Hematopoietic multipotent progenitor cell treated with erythropoietin and hydrocortisone succinate and interleukin-3 and kit ligand, for 6 days (in vitro differentiated cells): Measurements from ENCODE around the gene IL5RA.

Experiments used
- DNase-seq: peaks from one replicate; pipeline ENCODE4 v3.0.0-alpha.2; 2015

The IL5RA gene, protein sequence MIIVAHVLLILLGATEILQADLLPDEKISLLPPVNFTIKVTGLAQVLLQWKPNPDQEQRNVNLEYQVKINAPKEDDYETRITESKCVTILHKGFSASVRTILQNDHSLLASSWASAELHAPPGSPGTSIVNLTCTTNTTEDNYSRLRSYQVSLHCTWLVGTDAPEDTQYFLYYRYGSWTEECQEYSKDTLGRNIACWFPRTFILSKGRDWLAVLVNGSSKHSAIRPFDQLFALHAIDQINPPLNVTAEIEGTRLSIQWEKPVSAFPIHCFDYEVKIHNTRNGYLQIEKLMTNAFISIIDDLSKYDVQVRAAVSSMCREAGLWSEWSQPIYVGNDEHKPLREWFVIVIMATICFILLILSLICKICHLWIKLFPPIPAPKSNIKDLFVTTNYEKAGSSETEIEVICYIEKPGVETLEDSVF

DNA sequence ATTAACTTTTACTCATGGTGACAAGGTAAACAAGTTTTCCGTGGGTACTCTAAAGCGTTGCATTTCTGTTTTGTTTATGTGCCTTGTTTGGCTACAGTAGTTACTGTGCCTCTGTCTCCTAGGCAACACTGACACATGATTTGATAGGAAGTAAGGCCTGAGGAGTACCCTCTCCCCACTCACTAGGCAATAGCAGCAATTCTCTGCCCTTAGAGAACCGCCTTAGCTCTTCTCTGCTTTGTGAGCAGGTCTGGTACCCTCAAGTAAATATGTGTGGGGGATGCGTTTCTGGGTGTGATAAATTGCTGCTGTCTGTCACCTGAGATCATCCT is at the start of gene IL5RA:
TSS of gene IL5RA (minus strand) at position 76 of the 332 bp plus-strand sequence. CDS start 5,390 bp downstream, outside the sequence.
- DNase-seq = peak; percentile 41

DNA sequence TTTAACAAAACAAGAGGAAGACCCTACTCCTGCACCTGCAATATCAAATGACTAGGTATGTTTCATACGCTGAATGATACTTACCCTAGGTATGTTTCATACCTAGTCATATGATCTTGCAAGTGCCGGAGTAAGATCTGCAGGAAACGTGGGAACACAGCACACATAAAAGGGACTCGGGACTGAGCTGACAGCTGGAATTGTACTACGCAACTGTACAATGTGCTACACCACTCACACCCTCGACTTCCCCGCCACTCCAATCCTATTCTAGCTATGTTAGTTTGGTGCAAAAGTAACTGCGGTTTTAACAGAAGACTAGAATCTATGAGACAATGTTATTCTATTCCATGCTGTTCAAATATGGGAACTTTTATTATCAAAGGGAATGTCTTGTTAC is 47.3 kb upstream of the IL5RA start:
- no peak for DNase-seq

DNA sequence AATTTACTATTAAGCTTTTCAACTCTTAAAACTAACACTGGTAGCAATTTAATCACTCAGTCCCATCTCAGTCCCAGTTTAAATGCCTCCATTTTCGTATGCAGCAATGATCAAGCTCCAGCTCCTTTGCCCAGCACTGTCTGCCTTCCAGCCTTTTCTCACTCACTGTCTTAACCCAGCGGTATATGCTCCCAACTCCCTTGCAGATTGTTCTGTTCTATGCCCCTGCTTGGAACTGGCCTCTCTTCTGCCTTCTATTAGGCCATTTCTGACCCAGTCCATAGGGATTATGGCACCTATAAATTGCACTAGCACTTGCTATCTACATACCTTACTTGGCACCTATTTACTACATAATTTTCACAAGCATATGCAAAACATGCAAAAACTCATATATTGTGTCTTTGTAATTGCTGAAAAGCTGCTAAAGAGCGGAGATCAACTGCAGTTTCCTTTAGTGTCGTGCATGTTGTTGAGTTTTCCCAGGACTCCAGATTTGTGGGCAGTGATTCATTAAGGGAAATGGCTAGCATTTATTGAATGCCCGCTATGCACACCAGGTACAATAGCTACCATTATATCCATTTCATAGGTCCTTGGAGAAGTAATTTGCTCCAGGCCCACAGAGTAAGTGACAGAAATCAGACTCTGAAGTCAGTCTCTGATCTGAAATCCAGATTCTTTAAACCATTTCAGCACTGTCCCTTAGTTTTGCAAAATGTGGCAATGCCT is 44.9 kb upstream of the IL5RA start:
- DNase-seq = no peak

GRCh38 chr3:3151513-3151912 is 41.3 kb upstream of the IL5RA start:
- no peak for DNase-seq

DNA sequence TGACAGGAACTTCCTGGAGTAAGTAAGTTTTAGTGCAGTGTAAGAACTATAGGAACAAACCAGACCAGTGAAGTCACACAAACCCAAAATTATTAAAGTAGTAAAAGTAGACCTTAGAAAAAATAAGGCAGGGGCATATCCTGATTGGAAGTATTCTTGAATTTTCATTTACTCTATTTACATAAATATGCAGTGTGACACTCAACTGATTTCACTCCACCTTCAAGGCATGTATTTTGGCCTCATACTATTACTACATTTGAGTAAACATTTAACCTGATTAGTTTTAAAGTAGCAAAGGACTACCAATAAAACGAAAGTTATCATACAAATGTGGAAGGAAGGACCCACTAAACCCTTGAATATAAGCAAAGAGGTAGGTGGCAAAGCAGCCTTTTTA is 39.4 kb upstream of the IL5RA start:
- DNase-seq = no peak

DNA sequence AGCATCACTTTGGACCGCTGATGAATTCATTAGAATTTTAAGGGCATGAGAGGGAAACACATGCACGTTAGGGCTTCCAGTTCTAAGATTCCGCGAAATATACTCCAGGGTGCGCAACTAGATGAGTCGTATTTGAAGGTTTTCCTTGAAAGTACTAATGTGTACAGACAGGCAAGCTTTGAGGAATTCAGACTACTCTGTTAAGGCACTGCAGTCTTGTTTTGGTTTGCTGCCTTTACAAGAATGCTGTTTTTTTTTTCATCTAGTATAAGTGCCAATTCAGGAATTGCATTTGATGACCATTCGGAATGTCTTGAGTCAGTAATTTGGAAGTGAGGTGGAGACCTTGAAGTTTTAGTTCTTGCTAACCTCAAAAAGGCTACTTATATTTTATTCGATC is 35.7 kb upstream of the IL5RA start:
- no peak for DNase-seq

DNA sequence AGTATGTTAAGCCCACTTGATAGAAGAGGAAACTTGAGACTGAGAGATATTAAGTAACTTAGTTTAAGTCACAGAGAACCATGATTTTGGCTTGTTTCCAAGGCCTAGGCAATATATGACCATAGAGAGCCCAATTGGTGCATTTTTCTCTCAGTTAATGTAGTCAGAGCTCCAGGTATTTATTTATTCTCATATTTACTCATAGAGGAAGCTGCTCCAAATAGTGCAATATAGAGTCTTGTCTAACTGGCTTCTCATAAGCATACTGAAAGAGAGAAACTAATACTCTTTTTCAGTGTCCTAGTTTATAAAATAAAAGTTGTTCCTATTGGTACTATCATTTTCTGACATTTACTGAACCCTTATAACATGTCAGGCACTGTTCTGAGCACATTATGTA is 31.8 kb upstream of the IL5RA start:
- DNase-seq = peak; percentile 29

GRCh38 chr3:3137526-3137925 is 27.4 kb upstream of the IL5RA start:
- DNase-seq = no peak

DNA sequence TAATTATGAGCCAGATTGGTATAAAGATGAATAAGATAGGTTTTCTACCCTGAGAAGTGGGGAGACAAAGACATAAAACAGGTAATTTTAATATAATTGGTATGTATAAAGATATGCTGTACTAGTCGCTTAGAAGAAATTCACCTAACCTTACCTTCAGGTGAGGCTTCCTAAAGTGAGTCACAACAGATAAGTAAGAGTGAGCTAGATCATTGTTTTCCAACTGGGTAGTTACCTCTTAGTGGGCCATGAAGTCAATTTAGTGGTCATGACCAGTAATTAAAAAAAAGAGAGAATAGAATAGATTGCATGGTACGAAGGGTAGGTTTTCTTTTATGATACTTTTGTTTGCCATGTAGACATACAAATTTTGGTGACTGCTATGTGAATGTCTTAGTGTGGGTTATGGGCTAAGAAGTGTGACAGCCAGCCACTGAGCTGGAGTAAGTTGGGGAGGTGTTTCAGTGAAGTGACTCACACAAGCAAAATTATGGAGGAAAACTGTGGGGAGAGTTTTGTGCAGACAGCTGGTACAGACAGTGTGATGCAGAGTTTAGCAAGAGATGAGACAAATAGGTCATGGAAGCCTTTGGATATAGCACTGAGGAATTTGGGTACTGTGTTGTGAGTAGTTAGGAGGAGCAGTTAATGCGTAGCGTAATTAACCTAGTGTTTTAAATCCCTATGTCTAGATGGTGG is 24.7 kb upstream of the IL5RA start:
- DNase-seq = no peak

DNA sequence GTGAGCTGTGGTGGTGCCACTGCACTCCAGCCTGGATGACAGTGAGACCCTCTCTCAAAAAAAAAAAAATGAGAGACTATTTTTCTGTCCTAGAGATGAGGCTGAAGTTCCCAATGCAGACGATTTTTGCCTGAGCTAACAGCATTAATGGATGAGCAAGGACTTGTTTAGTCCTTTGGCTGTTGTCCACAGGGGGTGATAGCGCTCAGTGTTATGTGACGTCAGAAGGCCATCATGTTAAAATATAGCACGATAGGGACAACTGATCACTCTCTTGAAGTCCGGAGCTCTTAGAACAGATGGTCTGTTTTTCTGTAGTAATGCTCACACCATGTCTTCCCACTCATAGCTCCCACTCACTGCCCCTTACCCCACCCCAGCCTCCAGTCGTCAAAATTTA is 23.3 kb upstream of the IL5RA start:
- peak; percentile 29 for DNase-seq

DNA sequence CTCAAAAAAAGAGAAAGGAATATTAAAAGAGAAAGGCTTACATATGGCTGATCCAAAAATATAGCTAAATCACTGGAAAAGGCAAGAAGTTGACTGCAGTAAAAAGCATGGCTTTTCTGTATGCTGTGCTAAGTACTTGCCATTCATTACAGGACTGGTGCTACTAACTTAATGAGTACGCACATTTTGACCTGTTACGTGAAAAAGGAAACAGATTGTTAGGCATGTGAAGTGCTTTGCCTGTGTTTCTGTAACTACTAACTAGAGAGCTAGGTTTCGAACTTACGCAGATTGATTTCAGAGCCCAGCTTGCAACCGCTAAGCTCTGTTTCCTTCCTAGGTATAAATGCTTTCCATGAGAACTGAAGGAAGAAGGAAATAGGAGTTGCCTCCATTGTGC is 19.4 kb upstream of the IL5RA start:
- no peak for DNase-seq

- DNase-seq = peak; percentile 64
Measured at GRCh38 chr3:3127432-3128010, 17.3 kb upstream of the IL5RA start.

DNA sequence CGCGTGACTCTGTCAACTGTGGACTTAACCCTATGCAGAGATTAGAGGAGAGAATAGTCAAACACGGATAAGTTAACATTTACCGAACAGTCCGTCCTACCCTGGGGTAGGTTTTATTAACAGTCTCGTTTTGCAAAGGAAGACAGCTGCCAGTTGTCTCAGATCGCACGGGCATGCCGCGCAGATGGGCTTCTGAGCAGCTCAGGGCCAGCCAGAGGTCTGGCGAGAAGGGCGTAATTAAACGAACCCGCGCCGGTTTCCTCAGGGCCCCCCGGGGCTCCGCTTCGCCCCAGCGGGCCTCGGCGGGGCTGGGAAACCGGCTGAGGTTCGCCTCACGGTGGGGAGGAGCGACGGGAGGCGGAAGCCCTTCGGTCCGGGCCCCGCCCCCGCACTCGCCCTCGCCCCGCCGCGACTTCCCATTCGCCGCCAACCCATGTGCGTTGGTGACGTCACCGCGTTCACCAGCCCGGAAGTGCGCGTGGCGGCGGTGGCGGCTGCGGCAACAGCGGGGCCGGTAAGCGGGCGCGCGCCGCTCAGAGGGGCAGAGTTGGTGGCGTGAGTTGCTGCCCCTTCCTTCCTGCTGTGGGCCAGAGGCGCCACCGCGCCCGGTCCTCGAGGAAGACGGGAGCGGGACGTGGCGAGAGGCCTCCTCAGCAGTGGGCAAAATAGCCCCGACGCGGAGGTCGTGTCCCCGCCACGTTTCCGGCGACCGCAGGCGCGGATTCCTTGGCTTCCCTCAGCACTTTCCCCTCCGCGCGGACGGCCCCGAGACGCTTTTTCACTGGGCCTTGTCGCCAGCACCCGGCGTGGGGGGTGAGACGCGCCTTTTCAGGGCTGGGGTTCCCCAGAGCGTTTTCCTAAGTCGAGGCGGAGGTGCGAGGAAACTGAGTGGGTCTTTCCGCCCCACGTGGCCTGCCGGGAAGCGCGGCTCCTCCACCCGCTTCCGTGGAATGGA is 16.6 kb upstream of the IL5RA start, which contains the start of gene TRNT1:
TSS of gene TRNT1 (plus strand) at position 464 of the 955 bp plus-strand sequence. CDS start 2,101 bp downstream, outside the sequence.
- DNase-seq = peak; percentile 97

- no peak for DNase-seq
Measured at GRCh38 chr3:3125977-3126376, 15.8 kb upstream of the IL5RA start.

DNA sequence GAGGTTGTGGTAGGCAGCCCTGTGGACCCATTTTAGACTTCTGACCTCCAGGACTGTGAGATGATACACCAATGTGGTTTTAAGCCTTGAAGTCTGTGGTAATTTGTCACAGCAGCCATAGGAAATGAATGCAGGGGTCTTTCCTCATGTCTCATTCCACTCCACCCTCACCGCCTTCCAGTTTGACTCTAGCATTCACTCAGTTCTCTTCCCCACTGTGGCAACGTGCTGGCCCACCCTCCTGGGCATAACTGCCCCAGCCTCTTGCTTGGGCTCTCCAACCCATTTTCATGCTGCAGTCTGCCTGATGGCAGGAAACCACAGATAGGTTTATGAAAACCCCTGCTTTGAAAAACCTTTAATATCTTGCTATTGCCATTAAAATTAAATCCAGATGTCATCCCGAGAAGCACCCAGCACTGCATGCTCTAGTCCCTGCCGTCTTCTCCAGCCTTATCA is 9.2 kb upstream of the IL5RA start:
- peak; percentile 27 for DNase-seq

DNA sequence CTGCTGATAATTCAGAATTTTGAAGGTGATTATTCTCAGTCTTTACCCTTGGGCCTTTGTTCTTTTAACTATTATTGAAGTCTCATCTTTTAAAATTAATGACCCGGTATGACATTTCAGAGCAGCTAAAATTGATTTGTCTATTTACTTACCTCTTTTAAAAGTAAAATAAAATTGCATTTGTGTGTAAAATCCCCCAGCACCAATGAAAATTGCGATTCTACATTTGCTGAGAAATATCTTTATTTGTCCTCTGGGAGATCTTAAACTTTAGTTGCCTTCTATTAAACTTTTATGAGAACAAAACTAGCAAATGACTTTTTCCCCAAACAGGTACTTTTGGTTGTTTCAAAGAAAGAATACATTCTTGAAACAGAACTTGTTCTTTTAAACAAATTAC is 7.5 kb upstream of the IL5RA start:
- no peak for DNase-seq

DNA sequence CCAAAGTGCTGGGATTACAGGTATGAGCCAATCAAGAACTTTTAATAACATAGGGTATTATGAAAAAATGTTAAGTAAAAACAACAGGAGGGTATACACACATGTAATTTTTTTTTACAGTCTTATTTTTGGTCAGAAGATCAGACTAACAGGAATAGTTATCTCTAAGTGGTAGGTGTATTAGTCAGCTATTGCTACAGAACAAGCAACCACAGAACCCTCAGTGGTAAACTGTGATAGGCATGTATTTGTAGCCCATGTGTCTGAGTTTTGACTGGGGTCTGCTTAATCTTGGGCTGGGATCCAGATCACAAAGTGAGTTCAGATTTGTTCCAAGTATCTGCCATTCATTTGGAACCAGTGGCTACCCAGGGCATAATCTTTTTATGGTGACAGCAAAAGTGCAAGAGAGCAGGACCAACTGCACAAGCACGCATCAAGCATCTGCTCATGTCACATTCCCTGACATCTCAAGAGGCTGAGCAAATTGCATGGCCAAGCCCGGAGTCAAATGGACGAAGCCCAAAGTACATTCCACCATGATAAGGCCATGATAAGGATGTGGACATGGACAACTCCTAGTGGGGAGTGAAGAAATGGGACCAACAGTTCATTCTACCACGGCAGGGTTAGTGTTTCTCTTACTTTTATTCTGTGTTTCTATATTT is 3.0 kb upstream of the IL5RA start:
- no peak for DNase-seq

GRCh38 chr3:3110749-3111361 is 681 bp upstream of the IL5RA start:
- no peak for DNase-seq

GRCh38 chr3:3109407-3110298 is 521 bp downstream of the IL5RA start:
- DNase-seq = peak; percentile 43

DNA sequence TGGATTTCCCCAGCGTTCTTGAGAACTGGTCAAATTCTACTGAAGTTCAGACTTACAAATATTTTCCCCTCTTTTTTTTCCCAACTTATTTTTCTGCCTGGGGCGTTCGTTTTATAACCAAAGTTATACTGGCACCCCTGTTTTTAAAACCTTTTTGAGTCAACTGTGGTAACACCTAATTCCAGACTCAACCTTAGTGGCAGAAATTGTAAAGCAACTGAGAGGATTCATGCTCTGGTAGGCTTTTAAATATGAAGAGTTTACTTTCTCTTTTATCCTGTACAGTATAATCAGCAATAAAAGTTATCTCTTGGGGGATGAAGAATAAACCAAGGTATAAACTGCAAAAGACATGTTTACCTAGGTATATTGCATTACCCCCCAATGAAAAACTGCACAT is 2.3 kb downstream of the IL5RA start:
- no peak for DNase-seq
